Adrenal gland (tissue), 12 donors: ENCODE results near the gene NOVA2. TPM values are rescaled to one million over a fixed set of nuclear protein-coding genes. Genes with fewer than 3 reads are reported as not detected.
A peak's percentile ranks its signal among the peaks of the same experiment; 100 is the strongest.

Experiments
- DNase-seq, 7 donors: peaks; one replicate each; pipeline ENCODE4 v3.0.0-alpha.2; 2019 to 2020
- H3K27ac ChIP-seq, 5 donors: fragments of 200-600 bp; sonication (generic) in 4 of 5; 1 replicate in 3 of 5; 2 replicates in 2 of 5; pipeline versions ENCODE4 v1.5.1 to v1.8.0; 2016 to 2020; ENCODE audit warnings: mild to moderate bottlenecking in 1 of 5
- H3K27me3 ChIP-seq: fragments of 200-600 bp; 2 replicates; pipeline ENCODE4 v1.8.0; 2021
- H3K36me3 ChIP-seq, 2 donors: fragments of 200-600 bp; replicated peaks in 1 of 2; 1 replicate in 1 of 2; 2 replicates in 1 of 2; pipeline versions ENCODE4 v1.5.1 to v1.8.0; 2018 to 2022
- H3K4me1 ChIP-seq, 2 donors: fragments of 200-600 bp; replicated peaks in 1 of 2; 1 replicate in 1 of 2; 2 replicates in 1 of 2; pipeline versions ENCODE4 v1.5.1 to v1.8.0; 2018 to 2021
- H3K4me3 ChIP-seq, 4 donors: fragments of 200-600 bp; sonication (generic) in 3 of 4; one replicate each; pipeline ENCODE4 v1.5.1; 2016 to 2018
- H3K9me3 ChIP-seq, 3 donors: fragments of 200-600 bp; sonication (generic) in 1 of 3; replicated peaks in 1 of 3; 1 replicate in 2 of 3; 2 replicates in 1 of 3; pipeline versions ENCODE4 v1.5.1 to v1.8.0; 2016 to 2021
- POLR2A ChIP-seq, 2 donors: fragments of 450-650 bp; IDR thresholded peaks; one replicate each; pipeline ENCODE4 v1.6.1; 2017; ENCODE audit warnings: antibody characterized with exemption in 2 of 2, mild to moderate bottlenecking in 2 of 2, moderate library complexity in 1 of 2
- WGBS, 4 donors: extraction: QIAGEN DNeasy Blood & Tissue Kit in 2 of 4; methylation state at CpG; one replicate each; pipeline versions ENCODE4 v1.1.5 to v1.1.7; 2013 to 2017; 5-methylcytosine and 5-hydroxymethylcytosine counted together
- intact Hi-C, 2 donors: fragments of 100-400 bp; cut with DNase I; formaldehyde crosslinking; loops; one replicate each; pipeline versions ENCODE4 v1.14.1 to v1.15.0; 2022 to 2023
- polyA plus RNA-seq, 3 donors: library from polyadenylated mRNA; stranded (reverse); fragments of 200-250 nt in 2 of 3; fragments of 350-450 nt in 1 of 3; fragmentation: Illumina TruSeq in 1 of 3; extraction: RNeasy Lipid Tissue Mini Kit (QIAGEN cat#74804) in 1 of 3; gene quantifications; one replicate each; pipeline ENCODE4 v1.2.3, GENCODE V29; 2013 to 2014
- total RNA-seq, 9 donors: library from RNA; depleted of rRNA in 4 of 9; stranded (reverse); fragments of >200 nt in 4 of 9; fragments of 120-200 nt in 1 of 9; fragmentation: NEBNext Ultra II Directional in 1 of 9; extraction: Animal tissue kit (Norgen Biotek cat#: 25700) in 1 of 9; gene quantifications; one replicate each; pipeline versions ENCODE4 v1.1.0 to v1.2.4, GENCODE V29; 2013 to 2023
- TF ChIP-seq, protein P1 (sequence below), 6 experiments: fragments of 450-650 bp in 4 of 6; fragments of 200-600 bp in 2 of 6; sonication (generic) in 1 of 6; IDR thresholded peaks; 1 replicate in 5 of 6; 2 replicates in 1 of 6; pipeline versions ENCODE4 v1.5.1 to v1.8.0; 2016 to 2021; ENCODE audit warnings: antibody characterized with exemption in 6 of 6, mild to moderate bottlenecking in 2 of 6, moderate library complexity in 1 of 6
- donor health status: healthy with polysubstance abuse.
- donor health status: Bipolar disorder and iron deficiency.
- donor health status: DM: yes; HTN: yes; CAD: no.
- donor health status: DM: no; HTN: no; CAD: no.
- donor health status: DM: no; HTN: no; CAD: no.
- donor health status: DM: yes; HTN: yes; CAD: no.

Gene NOVA2
- total and polyA plus RNA-seq, 12 donors = 0.54 to 10.8 (median 2.4) TPM

DNA sequence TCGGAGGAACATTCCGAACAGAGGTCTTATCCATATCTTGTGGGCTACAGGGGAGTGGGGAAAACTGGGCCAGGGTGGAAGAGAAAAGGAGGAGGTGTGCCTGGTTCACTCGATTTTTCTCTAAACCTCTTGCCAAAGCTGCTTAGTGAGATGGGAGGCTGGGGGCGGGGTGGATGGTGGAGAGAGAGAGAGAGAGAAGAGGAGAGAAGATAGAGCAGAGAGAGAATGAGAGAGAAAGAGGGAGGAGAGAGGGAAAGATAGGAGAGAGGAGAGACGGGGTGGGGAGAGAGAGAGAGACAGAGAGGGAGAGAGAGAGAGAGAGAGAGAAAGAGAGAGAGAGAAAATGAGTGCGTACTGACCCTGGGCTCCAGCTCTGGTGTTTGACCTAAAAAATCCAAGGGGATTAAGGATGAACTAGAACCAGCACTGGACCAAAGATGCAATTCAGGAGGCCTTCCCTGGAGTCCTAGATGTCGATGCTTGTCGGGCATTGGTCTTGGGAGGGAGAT is 14.1 kb downstream of the NOVA2 start:
- 50 to 62% (median 61%) methylated on average over 8 of the region's 8 CpGs for WGBS, 4 donors
- DNase-seq = no peak
- H3K27ac ChIP-seq = peak overlapping the region in 1 of 5 donors; percentile 61
- intact Hi-C loops = no loop called here
- no peaks in the 10 kb centered on the region for H3K9me3 ChIP-seq
- H3K4me3 ChIP-seq = no peak overlapping the region
- TF ChIP-seq, protein P1, sequence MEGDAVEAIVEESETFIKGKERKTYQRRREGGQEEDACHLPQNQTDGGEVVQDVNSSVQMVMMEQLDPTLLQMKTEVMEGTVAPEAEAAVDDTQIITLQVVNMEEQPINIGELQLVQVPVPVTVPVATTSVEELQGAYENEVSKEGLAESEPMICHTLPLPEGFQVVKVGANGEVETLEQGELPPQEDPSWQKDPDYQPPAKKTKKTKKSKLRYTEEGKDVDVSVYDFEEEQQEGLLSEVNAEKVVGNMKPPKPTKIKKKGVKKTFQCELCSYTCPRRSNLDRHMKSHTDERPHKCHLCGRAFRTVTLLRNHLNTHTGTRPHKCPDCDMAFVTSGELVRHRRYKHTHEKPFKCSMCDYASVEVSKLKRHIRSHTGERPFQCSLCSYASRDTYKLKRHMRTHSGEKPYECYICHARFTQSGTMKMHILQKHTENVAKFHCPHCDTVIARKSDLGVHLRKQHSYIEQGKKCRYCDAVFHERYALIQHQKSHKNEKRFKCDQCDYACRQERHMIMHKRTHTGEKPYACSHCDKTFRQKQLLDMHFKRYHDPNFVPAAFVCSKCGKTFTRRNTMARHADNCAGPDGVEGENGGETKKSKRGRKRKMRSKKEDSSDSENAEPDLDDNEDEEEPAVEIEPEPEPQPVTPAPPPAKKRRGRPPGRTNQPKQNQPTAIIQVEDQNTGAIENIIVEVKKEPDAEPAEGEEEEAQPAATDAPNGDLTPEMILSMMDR (IDR thresholded peaks at IDR 0.05) = no peak
- TF ChIP-seq POLR2A (IDR thresholded peaks at IDR 0.05) = no peak
- H3K36me3 ChIP-seq = no peaks in the 10 kb centered on the region
- H3K27me3 ChIP-seq = peaks cover 4% of the 10 kb centered on the region
- no peaks in the 10 kb centered on the region for H3K4me1 ChIP-seq

DNA sequence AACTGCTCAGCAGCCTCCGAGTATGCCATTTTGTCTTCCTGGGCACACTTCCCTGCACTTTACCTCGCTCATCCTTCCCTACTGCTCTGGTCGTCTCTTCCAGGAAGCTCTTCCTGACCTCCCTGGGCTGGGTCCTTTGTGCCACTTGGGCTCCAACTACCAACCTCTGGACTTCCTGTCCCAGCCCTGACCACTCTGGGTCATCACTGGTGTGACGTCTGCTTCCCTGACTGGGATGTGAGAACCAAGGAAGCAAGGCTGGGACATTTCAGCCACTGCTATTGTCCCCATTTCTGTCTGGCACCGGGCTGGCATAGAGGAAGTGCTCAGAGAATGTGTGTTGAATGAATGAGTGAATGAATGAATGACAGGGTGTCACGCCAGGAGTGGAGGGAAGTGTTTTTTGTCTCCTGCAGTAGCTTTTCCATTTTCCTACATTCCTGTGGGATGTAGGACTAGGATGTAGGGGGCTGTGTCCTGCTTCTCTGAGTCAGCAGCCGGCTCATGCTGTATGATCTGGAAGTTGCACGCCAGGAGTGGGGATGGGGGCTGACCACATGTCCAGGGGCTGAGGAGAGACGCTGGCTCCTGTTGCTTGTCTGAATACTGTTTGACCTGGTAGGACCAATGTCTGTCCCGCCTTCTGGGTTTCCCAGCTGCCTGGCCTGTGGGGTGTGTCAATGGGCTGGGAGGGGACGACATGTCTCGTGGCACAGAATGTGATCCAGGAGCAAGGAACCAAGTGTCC is 14.7 kb downstream of the NOVA2 start:
- no peak for TF ChIP-seq POLR2A (IDR thresholded peaks at IDR 0.05)
- intact Hi-C loops = no loop called here
- H3K36me3 ChIP-seq = no peaks in the 10 kb centered on the region
- H3K27ac ChIP-seq = peak overlapping the region in 1 of 5 donors; percentile 72
- no peak overlapping the region for H3K4me3 ChIP-seq
- no peaks in the 10 kb centered on the region for H3K4me1 ChIP-seq
- H3K27me3 ChIP-seq = peaks cover 4% of the 10 kb centered on the region
- WGBS, 4 donors = 60 to 64% (median 61%) methylated on average over 12 of the region's 12 CpGs
- DNase-seq = peak in 2 of 7 donors; percentile 30 to 45
- no peaks in the 10 kb centered on the region for H3K9me3 ChIP-seq

- no peaks in the 10 kb centered on the region for H3K9me3 ChIP-seq
- H3K27me3 ChIP-seq = peaks cover 4% of the 10 kb centered on the region
- intact Hi-C loops = no loop called here
- H3K27ac ChIP-seq = peak overlapping the region in 1 of 5 donors; percentile 72
- TF ChIP-seq POLR2A (IDR thresholded peaks at IDR 0.05) = no peak
- TF ChIP-seq, protein P1 (IDR thresholded peaks at IDR 0.05) = no peak
- peaks cover 0 to 2% of the 10 kb centered on the region in 2 donors for H3K4me1 ChIP-seq
- DNase-seq = no peak
- H3K4me3 ChIP-seq = no peak overlapping the region
- 77 to 90% (median 83%) methylated on average over 6 of the region's 6 CpGs for WGBS, 4 donors
- H3K36me3 ChIP-seq = no peaks in the 10 kb centered on the region
These were observed 15.3 kb downstream of the NOVA2 start for GRCh38 chr19:45958320-45958719.

GRCh38 chr19:45955905-45956608 is 17.6 kb downstream of the NOVA2 start:
- no peaks in the 10 kb centered on the region for H3K9me3 ChIP-seq
- peaks cover 0 to 9% of the 10 kb centered on the region in 2 donors for H3K4me1 ChIP-seq
- TF ChIP-seq, protein P1 (IDR thresholded peaks at IDR 0.05) = no peak
- TF ChIP-seq POLR2A (IDR thresholded peaks at IDR 0.05) = no peak
- intact Hi-C loops = no loop called here
- peak in 6 of 7 donors; percentile 37 to 83 (median 60) for DNase-seq
- peak overlapping the region in 1 of 5 donors; percentile 52 for H3K27ac ChIP-seq
- H3K4me3 ChIP-seq = no peak overlapping the region
- WGBS, 4 donors = 41 to 47% (median 43%) methylated on average over 9 to 13 of the region's 13 CpGs
- H3K27me3 ChIP-seq = peaks cover 4% of the 10 kb centered on the region
- H3K36me3 ChIP-seq = no peaks in the 10 kb centered on the region
